HG03280 (cell line): Measurements from ENCODE around the gene ZNF649.
"Not testable (repeated sequence)": the region's sequence is repeated elsewhere in the genome, so short reads cannot be mapped to it uniquely, and the experiment has no call there.

Experiments used
- ATAC-seq: cut with Tn5 transposase; IDR thresholded peaks from one replicate; pipeline ENCODE4 v1.9.1; 2021; ENCODE audit warnings: mild to moderate bottlenecking, moderate library complexity; ENCODE audit not compliant: unreplicated experiment

Gene ZNF649

GRCh38 chr19:51904331-51905165, at the start of gene ZNF649:
TSS of gene ZNF649 (minus strand) at chr19:51905017. CDS start at chr19:51900107, 4,910 bp downstream.
- ATAC-seq: peak; percentile 92

GRCh38 chr19:51948975-51949374, 44.2 kb upstream of the ZNF649 start:
- no peak for ATAC-seq

DNA sequence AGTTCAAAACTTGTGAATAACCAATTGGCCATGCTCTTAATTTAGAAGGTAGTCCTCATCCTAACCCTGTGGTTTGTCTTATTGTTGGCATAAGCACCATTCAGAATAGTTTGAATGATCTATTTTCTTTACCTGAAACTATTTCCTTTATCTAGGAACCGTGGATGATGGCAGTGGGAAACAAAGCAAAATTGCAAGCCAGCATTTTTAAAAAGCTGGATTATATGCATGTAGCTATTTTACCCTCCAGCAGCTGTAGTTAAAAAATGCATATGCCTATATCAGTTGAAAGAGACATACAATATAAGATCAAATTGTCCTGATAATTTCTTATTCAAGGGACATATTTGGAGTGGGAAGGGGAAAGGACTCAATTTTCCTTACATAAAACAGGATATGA, 41.8 kb upstream of the ZNF649 start:
- ATAC-seq: no peak

DNA sequence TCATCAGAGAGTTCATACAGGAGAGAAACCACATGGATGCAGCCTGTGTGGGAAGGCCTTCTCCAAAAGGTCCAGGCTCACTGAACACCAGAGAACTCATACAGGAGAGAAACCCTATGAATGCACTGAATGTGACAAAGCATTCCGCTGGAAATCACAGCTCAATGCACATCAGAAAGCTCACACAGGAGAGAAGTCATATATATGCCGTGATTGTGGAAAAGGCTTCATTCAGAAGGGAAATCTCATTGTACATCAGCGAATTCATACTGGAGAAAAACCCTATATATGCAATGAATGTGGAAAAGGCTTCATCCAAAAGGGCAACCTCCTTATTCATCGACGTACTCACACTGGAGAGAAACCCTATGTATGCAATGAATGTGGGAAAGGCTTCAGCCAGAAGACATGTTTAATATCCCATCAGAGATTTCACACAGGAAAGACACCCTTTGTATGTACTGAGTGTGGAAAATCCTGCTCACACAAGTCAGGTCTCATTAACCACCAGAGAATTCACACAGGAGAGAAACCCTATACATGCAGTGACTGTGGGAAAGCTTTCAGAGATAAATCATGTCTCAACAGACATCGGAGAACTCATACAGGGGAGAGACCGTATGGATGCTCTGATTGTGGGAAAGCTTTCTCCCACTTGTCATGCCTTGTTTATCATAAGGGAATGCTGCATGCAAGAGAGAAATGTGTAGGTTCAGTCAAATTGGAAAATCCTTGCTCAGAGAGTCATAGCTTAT, 40.2 kb upstream of the ZNF649 start:
- no peak for ATAC-seq

DNA sequence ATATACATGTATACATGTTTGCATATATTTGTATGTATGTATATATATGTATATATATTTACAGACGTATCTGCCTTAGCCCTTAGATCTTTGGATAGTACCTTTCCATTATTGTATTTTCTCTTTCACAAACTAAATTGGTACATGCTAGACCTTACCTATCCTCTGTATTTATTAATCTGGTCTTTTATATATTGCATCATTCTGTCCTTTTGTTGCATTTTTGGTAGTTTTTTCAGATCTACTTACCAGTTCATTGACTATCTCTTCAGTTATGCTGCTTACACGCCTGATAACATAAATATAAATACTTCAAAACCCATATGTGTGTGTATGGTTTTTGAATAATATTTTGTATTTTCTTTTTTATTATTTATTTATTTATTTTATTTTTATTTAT, 34.1 kb upstream of the ZNF649 start:
- ATAC-seq: no peak

DNA sequence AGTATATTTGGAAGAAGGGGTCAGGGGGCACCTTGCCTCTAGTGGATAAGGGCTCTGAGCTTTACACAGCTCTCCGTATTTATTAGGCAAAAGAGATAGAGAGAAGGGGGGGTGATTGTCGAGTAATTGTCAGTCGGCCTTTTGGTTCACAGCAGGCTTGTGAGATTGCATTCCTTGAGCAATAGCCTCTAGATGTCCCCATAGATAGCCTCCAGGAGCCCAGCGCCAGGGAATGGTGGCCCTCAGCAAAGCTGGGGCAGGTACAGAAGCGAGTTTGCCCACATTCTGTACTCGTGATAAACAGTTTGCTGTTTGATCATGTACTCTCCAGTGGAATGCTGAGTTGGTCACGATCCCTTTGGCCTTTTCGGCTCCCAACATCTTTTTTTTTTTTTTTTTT, 27.1 kb upstream of the ZNF649 start:
- ATAC-seq: no peak

GRCh38 chr19:51927859-51928258, 23.0 kb upstream of the ZNF649 start:
- no peak for ATAC-seq

GRCh38 chr19:51926784-51927741, 22.2 kb upstream of the ZNF649 start, which contains the start of gene ZNF613:
TSS of gene ZNF613 (plus strand) at chr19:51927472. CDS start at chr19:51936221, 8,749 bp downstream.
- ATAC-seq: peak; percentile 88

GRCh38 chr19:51926426-51926783, 21.6 kb upstream of the ZNF649 start:
- ATAC-seq: no peak

DNA sequence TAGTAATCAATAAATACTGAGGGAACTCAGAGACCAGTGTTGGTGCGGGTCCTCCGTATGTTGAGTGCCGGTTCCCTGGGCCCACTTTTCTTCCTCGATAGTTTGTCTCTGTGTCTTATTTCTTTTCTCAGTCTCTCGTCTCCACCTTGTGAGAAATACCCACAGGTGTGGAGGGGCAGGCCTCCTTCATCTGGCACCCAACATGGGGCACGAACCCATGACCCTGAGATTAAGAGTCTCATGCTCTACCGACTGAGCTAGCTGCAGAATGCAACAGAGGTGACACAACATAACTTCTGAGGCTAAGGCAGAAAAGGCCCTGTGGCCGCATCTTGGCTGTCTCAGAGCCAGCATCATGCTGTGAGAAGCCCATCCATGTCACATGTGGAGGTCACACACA, 17.1 kb upstream of the ZNF649 start:
- no peak for ATAC-seq

GRCh38 chr19:51919606-51920005, 14.8 kb upstream of the ZNF649 start:
- no peak for ATAC-seq

GRCh38 chr19:51916167-51916566, 11.3 kb upstream of the ZNF649 start:
- ATAC-seq: no peak

- ATAC-seq: no peak
Observed at GRCh38 chr19:51915324-51915867, 10.6 kb upstream of the ZNF649 start.

- not testable (repeated sequence) for ATAC-seq
Observed at GRCh38 chr19:51907981-51908380, 3.2 kb upstream of the ZNF649 start.

DNA sequence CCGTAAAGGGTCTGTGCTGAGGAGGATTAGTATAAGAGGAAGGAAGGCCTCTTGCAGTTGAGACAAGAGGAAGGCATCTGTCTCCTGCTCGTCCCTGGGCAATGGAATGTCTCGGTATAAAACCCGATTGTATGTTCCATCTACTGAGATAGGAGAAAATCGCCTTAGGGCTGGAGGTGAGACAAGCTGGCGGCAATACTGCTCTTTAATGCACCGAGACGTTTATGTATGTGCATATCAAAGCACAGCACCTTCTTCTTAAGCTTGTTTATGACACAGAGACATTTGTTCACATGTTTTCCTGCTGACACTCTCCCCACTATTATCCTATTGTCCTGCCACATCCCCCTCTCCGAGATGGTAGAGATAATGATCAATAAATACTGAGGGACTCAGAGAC, 1.3 kb upstream of the ZNF649 start:
- ATAC-seq: not testable (repeated sequence)

DNA sequence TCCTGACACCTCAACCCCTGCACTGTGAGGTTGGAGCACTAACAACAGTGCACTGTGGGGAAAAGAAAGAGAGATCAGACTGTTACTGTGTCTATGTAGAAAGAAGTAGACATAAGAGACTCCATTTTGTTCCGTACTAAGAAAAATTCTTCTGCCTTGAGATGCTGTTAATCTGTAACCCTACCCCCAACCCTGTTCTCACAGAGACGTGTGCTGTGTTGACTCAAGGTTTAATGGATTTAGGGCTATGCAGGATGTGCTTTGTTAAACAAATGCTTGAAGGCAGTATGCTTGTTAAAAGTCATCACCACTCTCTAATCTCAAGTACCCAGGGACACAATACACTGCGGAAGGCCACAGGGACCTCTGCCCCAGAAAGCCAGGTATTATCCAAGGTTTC, 822 bp upstream of the ZNF649 start:
- not testable (repeated sequence) for ATAC-seq

- no peak for ATAC-seq
Observed at GRCh38 chr19:51905206-51905605, 389 bp upstream of the ZNF649 start.

GRCh38 chr19:51903192-51903591, 1.6 kb downstream of the ZNF649 start:
- ATAC-seq: no peak

DNA sequence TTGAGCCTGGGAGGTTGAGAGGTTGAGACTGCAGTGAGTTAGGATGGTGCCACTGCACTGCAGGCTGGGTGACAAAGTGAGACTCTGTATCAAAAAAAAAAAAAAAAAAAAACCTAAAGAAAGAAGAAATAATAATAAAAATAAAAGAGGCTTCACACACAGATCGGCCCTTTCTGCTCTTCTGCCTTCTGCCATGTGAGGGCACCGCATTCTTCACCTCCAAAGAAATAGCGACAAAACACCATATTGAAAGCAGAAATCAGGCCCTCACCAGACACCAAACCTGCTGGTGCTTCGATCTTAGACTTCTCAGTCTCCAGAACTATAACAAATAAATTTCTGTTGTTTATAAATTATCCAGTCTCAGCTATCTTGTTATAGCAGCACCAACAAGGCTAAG, 3.0 kb downstream of the ZNF649 start:
- no peak for ATAC-seq

DNA sequence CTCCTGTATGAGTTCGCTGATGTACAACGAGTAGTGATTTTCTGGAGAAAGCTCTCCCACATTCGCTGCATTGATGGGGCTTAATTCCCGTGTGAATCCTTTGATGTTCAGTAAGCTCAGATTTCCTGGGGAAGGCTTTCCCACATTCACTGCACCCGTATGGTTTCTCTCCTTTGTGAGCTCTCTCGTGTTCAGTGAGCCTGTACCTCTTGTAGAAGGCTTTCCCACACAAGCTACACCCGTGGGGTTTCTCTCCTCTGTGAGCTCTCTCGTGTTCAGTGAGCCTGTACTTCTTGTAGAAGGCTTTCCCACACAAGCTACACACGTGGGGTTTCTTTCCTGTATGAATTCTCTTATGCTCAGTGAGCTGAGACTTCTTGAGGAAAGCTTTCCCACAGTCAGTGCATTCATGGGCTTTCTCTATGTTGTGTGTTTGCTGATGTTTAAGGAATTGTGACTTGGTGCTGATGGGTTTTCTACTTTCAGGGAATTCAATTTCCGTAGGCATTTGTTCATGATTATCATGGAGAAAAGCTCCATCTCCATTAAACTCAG, 13.5 kb downstream of the ZNF649 start:
- no peak for ATAC-seq
